ENCODE measurements around the gene ATG4D.
A peak's percentile ranks its signal among the peaks of the same experiment; 100 is the strongest.

ATG4D gene

DNA sequence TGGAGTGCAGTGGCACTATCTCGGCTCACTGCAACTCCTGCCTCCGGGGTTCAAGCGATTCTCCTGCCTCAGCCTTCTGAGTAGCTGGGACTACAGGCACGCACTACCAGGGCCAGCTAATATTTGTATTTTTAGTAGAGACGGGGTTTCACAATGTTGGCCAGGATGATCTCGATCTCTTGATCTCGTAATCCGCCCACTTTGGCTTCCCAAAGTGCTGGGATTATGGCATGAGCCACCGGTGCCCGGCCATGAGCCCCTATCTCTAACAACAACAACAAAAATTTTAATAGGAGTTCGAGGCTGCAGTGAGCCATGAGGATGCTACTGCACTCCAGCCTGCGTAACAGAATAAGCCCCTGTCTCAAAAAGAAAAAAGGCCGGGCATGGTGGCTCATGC lies 38.4 kb downstream of the ATG4D start:
- DNase-seq = no peak

DNA sequence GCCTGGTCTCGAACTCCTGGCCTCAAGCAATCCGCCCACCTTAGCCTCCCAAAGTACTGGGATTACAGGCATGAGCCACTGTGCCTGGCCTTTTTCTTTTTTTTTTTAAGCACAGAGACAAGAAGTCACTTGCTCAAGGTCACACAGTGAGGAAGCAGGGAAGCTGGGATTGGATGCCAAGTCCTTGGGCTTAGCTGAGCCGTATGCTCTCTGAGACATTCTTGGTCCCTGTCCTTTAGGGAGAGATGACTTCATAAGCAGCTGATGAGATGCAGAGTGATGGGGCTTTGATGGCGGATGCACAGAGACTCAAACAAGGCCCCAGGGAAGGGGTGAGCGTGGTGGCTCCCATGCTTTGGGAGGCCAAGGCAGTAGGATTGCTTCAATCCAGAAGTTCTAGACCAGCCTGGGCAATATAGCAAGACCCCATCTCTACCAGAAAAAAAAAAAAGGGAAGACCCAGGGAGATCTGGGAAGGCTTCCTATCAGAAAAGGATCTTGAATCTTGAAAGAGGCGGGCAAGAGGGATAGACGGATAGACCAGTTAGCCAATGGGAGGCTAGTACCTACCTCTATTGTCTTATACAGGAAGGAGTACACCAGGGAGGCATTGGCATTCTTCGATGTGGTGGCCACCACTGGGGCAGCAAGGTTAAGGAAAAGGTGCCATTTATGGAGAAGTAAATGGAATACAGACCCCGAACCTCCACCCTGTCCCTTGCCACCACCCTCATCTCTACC lies 39.5 kb downstream of the ATG4D start:
- no peak for DNase-seq

- no peak for DNase-seq
These were observed 42.7 kb downstream of the ATG4D start for GRCh38 chr19:10586396-10586795.

- DNase-seq = no peak
These were observed 43.5 kb downstream of the ATG4D start, which contains the start of gene AP1M2 for GRCh38 chr19:10587022-10587838. Gene AP1M2, minus strand, starts transcription at chr19:10587312. Its CDS starts 81 bp downstream, at chr19:10587231.

DNA sequence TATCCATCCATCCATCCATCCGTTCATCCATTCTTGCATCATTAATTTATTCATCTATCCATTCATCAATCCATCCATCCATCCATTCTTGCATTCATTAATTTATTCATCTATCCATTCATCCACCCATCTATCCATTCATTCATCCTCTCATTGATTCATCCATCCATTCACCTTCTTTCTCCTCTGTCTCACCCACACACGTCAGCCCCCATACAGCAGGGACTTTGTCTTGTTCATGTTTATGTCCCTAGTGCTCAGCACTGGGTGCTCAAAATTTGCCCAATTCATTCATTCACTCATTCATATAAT lies 44.1 kb downstream of the ATG4D start:
- no peak for DNase-seq

- DNase-seq = no peak
These were observed 49.4 kb downstream of the ATG4D start for GRCh38 chr19:10593148-10593547.

DNA sequence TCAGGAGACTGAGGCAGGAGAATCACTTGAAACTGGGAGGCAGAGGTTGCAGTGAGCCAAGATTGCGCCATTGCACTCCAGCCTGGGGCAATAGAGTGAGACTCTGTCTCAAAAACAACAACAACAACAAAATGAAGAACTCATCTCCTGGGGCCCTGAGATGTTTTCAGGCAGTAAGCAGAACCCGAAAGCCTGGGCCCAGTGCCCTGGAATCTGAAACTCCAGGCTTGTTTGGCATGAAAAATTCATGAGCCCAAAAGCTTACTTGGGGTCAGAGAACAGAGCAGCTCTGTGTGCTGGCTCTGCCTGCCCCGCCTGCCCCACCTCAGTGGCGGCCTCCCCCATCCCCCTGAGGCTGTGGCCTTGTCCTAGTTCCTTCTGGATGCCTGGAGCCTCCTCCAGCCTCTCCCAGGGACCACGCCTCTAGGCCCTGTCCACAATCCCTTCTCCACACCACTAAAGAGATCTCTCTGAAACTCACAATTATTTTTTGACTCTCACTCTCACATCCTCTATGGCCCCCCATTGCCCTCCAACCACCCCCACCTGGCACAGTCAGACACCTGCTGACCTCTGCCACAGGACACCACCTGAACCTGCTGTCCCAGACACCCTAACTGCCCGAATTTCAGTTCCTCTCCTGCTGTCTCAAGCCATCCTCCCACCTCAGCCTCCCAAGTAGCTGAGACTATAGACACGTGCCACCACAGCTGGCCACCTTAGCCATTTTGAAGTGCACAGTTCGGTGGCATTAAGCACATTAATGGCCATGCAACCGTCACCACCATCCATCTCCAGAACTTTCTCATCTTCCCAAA lies 50.3 kb downstream of the ATG4D start:
- DNase-seq = no peak

DNA sequence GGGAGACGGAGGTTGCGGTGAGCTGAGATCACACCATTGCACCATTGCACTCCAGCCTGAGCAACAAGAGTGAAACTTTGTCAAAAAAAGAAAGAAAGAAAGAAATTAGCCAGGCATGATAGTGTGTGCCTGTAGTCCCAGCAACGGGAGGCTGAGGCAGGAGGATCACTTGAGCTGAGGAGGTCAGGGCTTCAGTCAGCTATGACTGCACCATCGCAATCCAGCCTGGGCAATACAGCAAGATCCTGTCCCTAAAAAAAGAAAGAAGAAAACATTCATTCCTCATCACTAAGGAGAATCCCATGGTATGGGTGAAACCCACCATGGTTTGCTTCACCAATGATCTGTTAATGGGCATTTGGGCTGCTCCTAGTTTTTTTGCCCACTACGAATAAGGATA lies 56.4 kb downstream of the ATG4D start:
- no peak for DNase-seq

DNA sequence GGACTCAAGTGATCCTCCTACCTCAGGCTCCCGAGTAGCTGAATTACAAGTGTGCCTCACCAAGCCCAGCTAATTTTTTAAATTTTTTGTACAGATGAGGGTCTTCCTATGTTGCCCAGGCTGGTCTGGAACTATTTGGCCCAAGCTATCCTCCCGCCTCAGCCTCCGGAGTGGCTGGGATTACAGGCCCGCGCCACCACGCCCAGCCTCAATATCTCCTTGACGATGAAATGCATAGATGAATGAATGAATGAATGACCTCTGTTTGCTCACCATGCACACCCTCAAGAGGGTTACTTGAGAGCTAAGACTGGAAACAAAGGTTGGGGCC lies 58.3 kb downstream of the ATG4D start:
- no peak for DNase-seq

DNA sequence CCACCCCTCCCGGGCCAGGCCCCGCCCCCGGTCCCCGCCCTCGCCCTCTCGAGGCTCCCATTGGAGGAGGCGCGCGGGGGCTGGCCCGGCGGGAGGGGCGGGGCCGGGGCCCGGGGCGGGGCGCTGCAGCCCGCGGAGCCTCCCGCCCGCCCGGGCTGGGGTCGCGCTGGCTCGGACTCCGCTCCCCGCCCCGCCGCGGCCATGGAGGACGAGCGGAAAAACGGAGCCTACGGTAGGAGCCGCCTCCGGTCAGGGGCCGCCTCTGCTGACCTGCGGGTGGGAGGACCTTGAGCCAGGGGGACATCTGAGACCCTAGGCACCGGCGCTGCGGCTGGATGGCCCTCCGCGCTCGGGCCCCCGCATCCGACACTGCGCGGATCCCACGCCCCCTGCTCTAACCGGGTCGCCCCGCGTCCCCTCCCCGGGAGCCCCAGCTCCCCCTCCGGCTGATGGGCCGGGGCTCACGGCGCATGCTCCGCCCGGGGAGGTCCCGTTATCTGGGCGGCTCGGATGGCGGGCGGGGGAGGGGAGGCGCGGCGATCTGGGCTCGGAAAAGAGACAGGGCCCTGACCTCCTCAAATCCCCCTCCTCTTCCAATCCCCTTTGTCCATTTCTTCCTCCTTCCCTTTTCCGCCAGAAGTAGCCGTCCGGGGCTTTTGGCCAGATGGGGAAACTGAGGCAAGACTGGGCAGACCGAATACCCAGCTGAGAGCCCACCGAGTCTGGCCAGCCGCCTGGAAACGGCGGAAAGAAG lies 58.8 kb downstream of the ATG4D start:
- peak; percentile 90 for DNase-seq

Measured in stimulated activated CD4-positive, alpha-beta T cell treated with anti-CD3 and anti-CD28 coated beads, Interleukin-12 subunit alpha, Interleukin-12 subunit beta, amount 100 ng/mL, for 4 hours (primary cell).